ENCODE results near the gene LCLAT1.
"Not testable (repeated sequence)": the region's sequence is repeated elsewhere in the genome, so short reads cannot be mapped to it uniquely, and the experiment has no call there.

The LCLAT1 gene

GRCh38 chr2:30643013-30643412, 196.0 kb downstream of the LCLAT1 start:
- not testable (repeated sequence) for DNase-seq (ENCODE audit: low read depth in 2 of 2)

GRCh38 chr2:30643674-30644073, 196.6 kb downstream of the LCLAT1 start:
- DNase-seq (ENCODE audit: low read depth in 2 of 2): no peak

- no peak for DNase-seq (ENCODE audit: low read depth in 2 of 2)
Measured at GRCh38 chr2:30645081-30645744, 198.2 kb downstream of the LCLAT1 start.

- DNase-seq (ENCODE audit: low read depth in 2 of 2): no peak
Measured at GRCh38 chr2:30645745-30646119, 198.7 kb downstream of the LCLAT1 start.

- no peak for DNase-seq (ENCODE audit: low read depth in 2 of 2)
Measured at GRCh38 chr2:30647752-30648457, 200.9 kb downstream of the LCLAT1 start.

GRCh38 chr2:30649278-30649677, 202.2 kb downstream of the LCLAT1 start:
- no peak for DNase-seq (ENCODE audit: low read depth in 2 of 2)

- no peak for DNase-seq (ENCODE audit: low read depth in 2 of 2)
Measured at GRCh38 chr2:30649828-30650227, 202.8 kb downstream of the LCLAT1 start.

GRCh38 chr2:30652271-30652915, 205.3 kb downstream of the LCLAT1 start:
- no peak for DNase-seq (ENCODE audit: low read depth in 2 of 2)

GRCh38 chr2:30653847-30654246, 206.8 kb downstream of the LCLAT1 start:
- no peak for DNase-seq (ENCODE audit: low read depth in 2 of 2)

- no peak for DNase-seq (ENCODE audit: low read depth in 2 of 2)
Measured at GRCh38 chr2:30654404-30654803, 207.4 kb downstream of the LCLAT1 start.

GRCh38 chr2:30655211-30655610, 208.2 kb downstream of the LCLAT1 start:
- DNase-seq (ENCODE audit: low read depth in 2 of 2): no peak

GRCh38 chr2:30655660-30656059, 208.6 kb downstream of the LCLAT1 start:
- no peak for DNase-seq (ENCODE audit: low read depth in 2 of 2)

- DNase-seq (ENCODE audit: low read depth in 2 of 2): no peak
Measured at GRCh38 chr2:30656079-30656478, 209.0 kb downstream of the LCLAT1 start.

GRCh38 chr2:30661173-30662107, 214.4 kb downstream of the LCLAT1 start:
- DNase-seq (ENCODE audit: low read depth in 2 of 2): no peak

GRCh38 chr2:30662268-30663131, 215.5 kb downstream of the LCLAT1 start:
- no peak for DNase-seq (ENCODE audit: low read depth in 2 of 2)

- no peak for DNase-seq (ENCODE audit: low read depth in 2 of 2)
Measured at GRCh38 chr2:30663321-30663720, 216.3 kb downstream of the LCLAT1 start.

- no peak for DNase-seq (ENCODE audit: low read depth in 2 of 2)
Measured at GRCh38 chr2:30663806-30664205, 216.8 kb downstream of the LCLAT1 start.

- no peak for DNase-seq (ENCODE audit: low read depth in 2 of 2)
Measured at GRCh38 chr2:30664761-30665358, 217.8 kb downstream of the LCLAT1 start.

- no peak for DNase-seq (ENCODE audit: low read depth in 2 of 2)
Measured at GRCh38 chr2:30665761-30666265, 218.8 kb downstream of the LCLAT1 start.

GRCh38 chr2:30666266-30666874, 219.3 kb downstream of the LCLAT1 start:
- DNase-seq (ENCODE audit: low read depth in 2 of 2): no peak
